ENCODE data around the gene PDZRN4.

Gene PDZRN4

GRCh38 chr12:41509271-41510055 lies 321.3 kb downstream of the PDZRN4 start:
- H3K27me3 ChIP-seq (ENCODE audit: low read length) = no peaks in the 10 kb centered on the region
- no peak overlapping the region for H3K9ac ChIP-seq (ENCODE audit: low read length)
- no peak overlapping the region for H3K4me3 ChIP-seq (ENCODE audit: insufficient read depth, low read length, poor library complexity, severe bottlenecking)
- no peak overlapping the region for H3K27ac ChIP-seq (ENCODE audit: low read depth, low read length)
- no peaks in the 10 kb centered on the region for H4K20me1 ChIP-seq (ENCODE audit: low read depth, low read length)
- no peaks in the 10 kb centered on the region for H3K9me2 ChIP-seq (replicated peaks; ENCODE audit: insufficient read depth, low read length)
- TF ChIP-seq CTCF (IDR thresholded peaks at IDR 0.05; ENCODE audit: insufficient read depth, low read length, poor library complexity, severe bottlenecking) = no peak
- H3K36me3 ChIP-seq (ENCODE audit: low read length) = no peaks in the 10 kb centered on the region
- no peaks in the 10 kb centered on the region for H3F3A ChIP-seq (ENCODE audit: insufficient read depth)
- no peak overlapping the region for H2AFZ ChIP-seq (ENCODE audit: low read depth, low read length, severe bottlenecking)
- H3K79me2 ChIP-seq (ENCODE audit: insufficient read depth, low read length) = no peaks in the 10 kb centered on the region
- H3K9me3 ChIP-seq (ENCODE audit: insufficient read depth, low read length) = no peaks in the 10 kb centered on the region
- H3K4me2 ChIP-seq (ENCODE audit: low read depth, low read length, poor library complexity, severe bottlenecking) = no peak overlapping the region

GRCh38 chr12:41510470-41510869 lies 322.4 kb downstream of the PDZRN4 start:
- H2AFZ ChIP-seq (ENCODE audit: low read depth, low read length, severe bottlenecking) = no peak overlapping the region
- H3F3A ChIP-seq (ENCODE audit: insufficient read depth) = no peaks in the 10 kb centered on the region
- TF ChIP-seq CTCF (IDR thresholded peaks at IDR 0.05; ENCODE audit: insufficient read depth, low read length, poor library complexity, severe bottlenecking) (no peak), EZH2phosphoT487 (conservative IDR thresholded peaks at IDR 0.05; ENCODE audit: low read length) (no peak)
- H3K36me3 ChIP-seq (ENCODE audit: low read length) = no peaks in the 10 kb centered on the region
- H3K9me3 ChIP-seq (ENCODE audit: insufficient read depth, low read length) = no peaks in the 10 kb centered on the region
- H3K4me2 ChIP-seq (ENCODE audit: low read depth, low read length, poor library complexity, severe bottlenecking) = no peak overlapping the region
- H3K9me2 ChIP-seq (replicated peaks; ENCODE audit: insufficient read depth, low read length) = no peaks in the 10 kb centered on the region
- H3K79me2 ChIP-seq (ENCODE audit: insufficient read depth, low read length) = no peaks in the 10 kb centered on the region
- no peaks in the 10 kb centered on the region for H4K20me1 ChIP-seq (ENCODE audit: low read depth, low read length)
- no peaks in the 10 kb centered on the region for H3K27me3 ChIP-seq (ENCODE audit: low read length)
- H3K4me3 ChIP-seq (ENCODE audit: insufficient read depth, low read length, poor library complexity, severe bottlenecking) = no peak overlapping the region
- no peak overlapping the region for H3K9ac ChIP-seq (ENCODE audit: low read length)
- H3K27ac ChIP-seq (ENCODE audit: low read depth, low read length) = no peak overlapping the region

- no peaks in the 10 kb centered on the region for H3F3A ChIP-seq (ENCODE audit: insufficient read depth)
- no peak overlapping the region for H3K4me3 ChIP-seq (ENCODE audit: insufficient read depth, low read length, poor library complexity, severe bottlenecking)
- no peaks in the 10 kb centered on the region for H3K79me2 ChIP-seq (ENCODE audit: insufficient read depth, low read length)
- H3K9me3 ChIP-seq (ENCODE audit: insufficient read depth, low read length) = no peaks in the 10 kb centered on the region
- no peak overlapping the region for H3K27ac ChIP-seq (ENCODE audit: low read depth, low read length)
- H3K4me2 ChIP-seq (ENCODE audit: low read depth, low read length, poor library complexity, severe bottlenecking) = no peak overlapping the region
- H3K36me3 ChIP-seq (ENCODE audit: low read length) = no peaks in the 10 kb centered on the region
- TF ChIP-seq EZH2phosphoT487 (conservative IDR thresholded peaks at IDR 0.05; ENCODE audit: low read length) (no peak), CTCF (IDR thresholded peaks at IDR 0.05; ENCODE audit: insufficient read depth, low read length, poor library complexity, severe bottlenecking) (no peak)
- H2AFZ ChIP-seq (ENCODE audit: low read depth, low read length, severe bottlenecking) = no peak overlapping the region
- no peak overlapping the region for H3K9ac ChIP-seq (ENCODE audit: low read length)
- no peaks in the 10 kb centered on the region for H3K27me3 ChIP-seq (ENCODE audit: low read length)
- no peaks in the 10 kb centered on the region for H3K9me2 ChIP-seq (replicated peaks; ENCODE audit: insufficient read depth, low read length)
- no peaks in the 10 kb centered on the region for H4K20me1 ChIP-seq (ENCODE audit: low read depth, low read length)
Observed at GRCh38 chr12:41511247-41511646, 323.1 kb downstream of the PDZRN4 start.
